Retinal pigment epithelial cell (primary cell): Measurements from ENCODE around the gene EID1.

Experiments
- DNase-seq: peaks from one replicate; pipeline ENCODE4 v3.0.0-alpha.2; 2010; ENCODE audit warnings: low read depth
- H3K4me3 ChIP-seq: 2 replicates; pipeline ENCODE4 v1.5.1; 2011; ENCODE audit warnings: mild to moderate bottlenecking, low read length, control low read depth, moderate library complexity
- TF ChIP-seq, protein P1 (sequence below): conservative IDR thresholded peaks from 2 replicates; pipeline ENCODE4 v1.5.1; 2011; ENCODE audit warnings: low read depth, low read length, control low read depth, inconsistent platforms

Gene EID1

DNA sequence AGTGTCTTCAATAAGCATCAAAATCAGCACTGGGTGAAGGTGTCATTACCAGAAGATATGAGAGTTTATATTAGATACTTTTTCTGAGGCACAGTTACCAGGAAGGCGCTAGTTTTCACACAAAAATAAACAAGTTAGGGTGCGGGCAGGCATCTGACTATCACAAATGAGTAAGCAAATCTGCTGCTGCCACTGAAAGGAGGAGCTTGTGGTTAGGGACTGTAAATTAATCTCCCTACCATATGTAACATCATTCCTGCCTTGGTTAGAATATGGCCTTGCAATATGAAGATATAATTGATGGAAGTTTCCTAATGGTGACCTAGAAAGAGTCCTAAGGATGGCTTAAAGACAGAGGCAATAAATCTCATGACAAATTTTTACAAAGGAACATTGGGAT is 19.5 kb upstream of the EID1 start:
- no peak overlapping the region for H3K4me3 ChIP-seq
- TF ChIP-seq, protein P1, sequence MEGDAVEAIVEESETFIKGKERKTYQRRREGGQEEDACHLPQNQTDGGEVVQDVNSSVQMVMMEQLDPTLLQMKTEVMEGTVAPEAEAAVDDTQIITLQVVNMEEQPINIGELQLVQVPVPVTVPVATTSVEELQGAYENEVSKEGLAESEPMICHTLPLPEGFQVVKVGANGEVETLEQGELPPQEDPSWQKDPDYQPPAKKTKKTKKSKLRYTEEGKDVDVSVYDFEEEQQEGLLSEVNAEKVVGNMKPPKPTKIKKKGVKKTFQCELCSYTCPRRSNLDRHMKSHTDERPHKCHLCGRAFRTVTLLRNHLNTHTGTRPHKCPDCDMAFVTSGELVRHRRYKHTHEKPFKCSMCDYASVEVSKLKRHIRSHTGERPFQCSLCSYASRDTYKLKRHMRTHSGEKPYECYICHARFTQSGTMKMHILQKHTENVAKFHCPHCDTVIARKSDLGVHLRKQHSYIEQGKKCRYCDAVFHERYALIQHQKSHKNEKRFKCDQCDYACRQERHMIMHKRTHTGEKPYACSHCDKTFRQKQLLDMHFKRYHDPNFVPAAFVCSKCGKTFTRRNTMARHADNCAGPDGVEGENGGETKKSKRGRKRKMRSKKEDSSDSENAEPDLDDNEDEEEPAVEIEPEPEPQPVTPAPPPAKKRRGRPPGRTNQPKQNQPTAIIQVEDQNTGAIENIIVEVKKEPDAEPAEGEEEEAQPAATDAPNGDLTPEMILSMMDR = no peak
- no peak for DNase-seq

DNA sequence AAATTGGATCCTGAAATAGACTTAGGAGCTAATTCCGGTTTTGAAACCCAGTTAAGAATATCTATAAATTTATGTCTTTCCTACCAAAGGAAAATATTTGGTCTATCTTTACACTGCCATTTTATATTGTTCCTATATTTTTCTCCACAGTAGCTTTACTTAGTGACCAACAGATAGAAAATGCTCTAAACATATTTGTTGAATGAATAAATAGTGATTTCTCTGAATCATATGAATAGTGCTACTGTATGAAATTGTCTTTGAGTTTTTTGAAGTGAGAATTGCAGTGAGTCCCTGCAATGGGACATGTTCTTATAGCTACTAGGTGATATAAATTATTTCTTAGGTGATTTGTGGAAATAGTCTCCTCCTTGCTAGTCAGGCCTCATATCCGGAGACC is 18.5 kb upstream of the EID1 start:
- no peak overlapping the region for H3K4me3 ChIP-seq
- TF ChIP-seq, protein P1 = no peak
- no peak for DNase-seq

DNA sequence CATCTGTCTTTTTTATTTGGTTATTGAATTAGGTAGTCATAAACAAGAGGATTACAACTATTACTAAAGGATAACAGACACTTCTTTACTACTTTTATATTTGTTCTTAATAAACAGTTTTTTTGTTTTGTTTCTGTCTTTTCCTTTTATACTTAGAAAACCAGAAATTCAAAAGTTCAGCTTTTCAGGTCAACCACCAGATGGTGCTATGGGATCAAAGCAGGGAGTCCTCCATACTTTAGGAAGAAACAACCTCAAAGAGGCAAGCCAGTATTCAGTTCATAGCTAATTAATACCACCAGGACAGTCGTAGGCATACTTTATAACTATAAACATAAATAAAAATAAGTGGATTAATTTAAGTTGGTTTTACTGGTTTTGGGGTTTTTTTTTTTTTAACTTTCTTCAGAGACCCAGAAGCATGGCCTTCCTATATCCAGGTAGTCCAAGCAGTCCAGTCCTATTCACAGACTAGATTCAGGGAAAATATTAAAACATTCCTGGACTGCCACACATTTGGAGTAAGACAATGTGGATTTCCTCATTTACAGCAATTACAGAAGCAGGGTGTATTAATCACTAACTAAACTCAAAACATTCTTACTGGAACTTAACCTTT is 16.0 kb upstream of the EID1 start:
- peak; percentile 33 for DNase-seq
- TF ChIP-seq, protein P1 = peak; percentile 86

DNA sequence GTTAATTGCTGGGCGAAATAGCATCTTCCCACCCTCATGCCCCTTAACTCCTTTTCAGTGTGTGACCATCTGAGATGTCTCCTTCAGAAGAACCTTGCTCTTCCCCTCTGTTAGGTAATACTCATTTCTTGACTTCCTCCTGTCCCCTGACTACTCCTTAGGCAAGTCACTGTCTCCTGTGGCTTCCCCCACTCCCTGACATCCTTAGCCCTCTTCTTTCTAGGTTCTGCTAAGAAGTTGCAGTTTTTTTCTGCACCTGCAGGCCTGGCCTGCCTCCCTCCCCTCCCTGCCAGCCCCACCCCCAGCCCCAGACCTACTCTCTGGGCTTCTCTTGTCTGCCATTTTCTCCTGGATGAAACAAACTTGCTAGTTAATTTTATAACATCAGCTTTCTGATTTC is 15.2 kb upstream of the EID1 start:
- TF ChIP-seq, protein P1 = no peak
- DNase-seq = no peak
- no peak overlapping the region for H3K4me3 ChIP-seq

More for the DNA sequence above, 16.0 kb upstream of the EID1 start:
- H3K4me3 ChIP-seq = no peak overlapping the region

DNA sequence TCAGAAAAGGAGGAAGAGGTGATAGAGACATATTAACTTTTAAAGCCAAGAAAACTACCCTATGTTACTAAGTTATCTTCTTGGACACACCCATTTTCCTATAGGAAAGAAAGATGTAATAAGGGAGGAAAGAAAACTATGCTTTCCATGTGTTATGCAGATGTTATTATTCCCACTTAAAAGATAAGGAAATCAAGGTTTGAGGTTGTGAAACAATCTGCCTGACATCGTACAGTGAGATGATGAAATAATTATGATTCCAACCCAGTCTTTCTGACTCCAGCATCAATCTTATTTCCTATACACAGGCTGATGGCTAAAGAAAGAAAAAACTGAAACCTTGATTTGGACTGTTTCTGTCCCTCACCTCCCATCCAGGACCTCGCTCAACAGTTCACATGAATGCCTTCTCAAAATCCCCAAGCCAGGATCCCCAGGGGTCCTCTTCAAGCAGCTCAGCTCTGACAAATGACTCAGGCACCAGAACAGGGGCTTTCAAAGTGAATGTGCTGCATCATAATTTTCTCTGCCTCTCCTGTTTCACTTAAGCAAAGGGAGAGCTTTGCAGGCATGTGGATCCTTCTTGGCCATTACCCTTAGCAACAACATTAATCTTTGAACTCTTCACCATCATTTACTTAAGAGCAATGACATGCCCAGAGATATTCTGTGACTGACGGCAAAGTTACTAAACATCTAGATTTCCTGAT is 12.4 kb upstream of the EID1 start:
- no peak overlapping the region for H3K4me3 ChIP-seq
- TF ChIP-seq, protein P1 = no peak
- DNase-seq = no peak

DNA sequence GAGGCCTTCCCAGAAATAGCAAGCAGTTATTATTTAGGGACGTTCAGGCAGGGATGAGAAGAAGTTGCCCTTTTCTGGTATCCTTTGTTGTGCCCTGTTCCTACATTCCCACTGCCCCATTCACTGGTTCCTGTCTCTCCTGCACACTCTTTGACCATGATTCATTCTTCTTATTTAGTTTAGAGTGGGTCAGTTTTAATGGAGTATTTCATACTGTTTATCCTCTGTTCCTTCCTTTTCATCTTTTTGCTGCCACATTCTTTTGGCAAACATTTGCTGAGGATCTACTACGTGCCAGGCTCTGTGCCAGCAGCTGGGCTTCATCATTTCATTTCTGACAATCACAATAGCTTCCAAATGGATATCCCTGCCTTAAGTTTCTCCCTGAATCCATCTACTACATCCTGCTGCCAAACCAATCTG is 11.8 kb upstream of the EID1 start:
- H3K4me3 ChIP-seq = no peak overlapping the region
- TF ChIP-seq, protein P1 = no peak
- DNase-seq = no peak

DNA sequence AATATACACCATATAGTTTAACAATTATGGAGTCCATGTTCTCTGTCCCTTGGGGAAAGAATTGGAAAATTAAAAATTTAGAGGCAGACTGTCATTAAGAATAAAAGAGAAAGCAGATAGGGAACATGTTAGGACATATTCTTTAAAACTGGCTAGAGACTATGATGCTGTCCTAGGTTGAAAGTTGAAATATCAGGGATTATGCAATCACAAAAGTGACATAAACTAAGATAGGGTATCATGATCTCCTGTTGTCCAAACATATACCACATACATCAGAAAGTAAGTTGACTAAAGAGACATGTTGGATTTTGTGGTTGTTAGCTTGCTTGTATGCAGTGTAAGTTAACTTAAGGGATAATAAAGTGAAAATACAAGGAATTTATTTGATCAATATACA is 9.9 kb upstream of the EID1 start:
- TF ChIP-seq, protein P1 = no peak
- H3K4me3 ChIP-seq = no peak overlapping the region
- no peak for DNase-seq
